Gastrocnemius medialis (tissue), 4 donors: ENCODE measurements around the gene PTPRF. TPM values are rescaled to one million over a fixed set of nuclear protein-coding genes. Genes with fewer than 3 reads are reported as not detected.

Experiments
- ATAC-seq, 2 donors: fragments of 150-250 bp; one replicate each; pipeline ENCODE4 v1.9.1; 2016
- DNase-seq, 2 donors: peaks; one replicate each; pipeline ENCODE4 v3.0.0-alpha.2; 2019
- H3K27ac ChIP-seq, 4 donors: fragments of 200-600 bp; sonication (generic); 1 replicate in 1 of 4; 2 replicates in 3 of 4; pipeline ENCODE4 v1.5.1; 2016 to 2018; ENCODE audit warnings: mild to moderate bottlenecking in 2 of 4, moderate library complexity in 1 of 4
- H3K27me3 ChIP-seq, 3 donors: fragments of 200-600 bp; sonication (generic) in 2 of 3; 1 replicate in 1 of 3; 2 replicates in 2 of 3; pipeline versions ENCODE4 v1.5.1 to v1.6.0; 2016 to 2019; ENCODE audit warnings: mild to moderate bottlenecking in 1 of 3, moderate library complexity in 1 of 3
- H3K36me3 ChIP-seq, 2 donors: fragments of 200-600 bp; sonication (generic) in 1 of 2; one replicate each; pipeline ENCODE4 v1.5.1; 2017 to 2018
- H3K4me1 ChIP-seq, 2 donors: fragments of 200-600 bp; sonication (generic) in 1 of 2; one replicate each; pipeline ENCODE4 v1.5.1; 2016 to 2017; ENCODE audit warnings: mild to moderate bottlenecking in 2 of 2
- H3K4me3 ChIP-seq, 4 donors: fragments of 200-600 bp; sonication (generic) in 3 of 4; 1 replicate in 1 of 4; 2 replicates in 3 of 4; pipeline ENCODE4 v1.5.1; 2016 to 2019; ENCODE audit warnings: mild to moderate bottlenecking in 2 of 4
- H3K9me3 ChIP-seq, 3 donors: fragments of 200-600 bp; sonication (generic) in 2 of 3; 1 replicate in 1 of 3; 2 replicates in 2 of 3; pipeline ENCODE4 v1.5.1; 2016 to 2019
- CTCF ChIP-seq, 5 experiments: fragments of 450-650 bp in 3 of 5; fragments of 200-600 bp in 2 of 5; sonication (generic) in 2 of 5; IDR thresholded peaks in 4 of 5; conservative IDR thresholded peaks in 1 of 5; 1 replicate in 4 of 5; 2 replicates in 1 of 5; pipeline ENCODE4 v1.5.1; 2016 to 2019; ENCODE audit warnings: antibody characterized with exemption in 5 of 5, mild to moderate bottlenecking in 3 of 5, moderate library complexity in 3 of 5
- POLR2A ChIP-seq, 2 donors: fragments of 450-650 bp; IDR thresholded peaks; one replicate each; pipeline ENCODE4 v1.6.1; 2017; ENCODE audit warnings: antibody characterized with exemption in 2 of 2, mild to moderate bottlenecking in 2 of 2, moderate library complexity in 2 of 2
- in situ Hi-C, 4 donors: fragments of 200-750 bp; cut with MboI; loops; one replicate each; pipeline versions ENCODE4 v1.15.0 to v1.8.0; 2017; ENCODE audit warnings: low sequenced_read_pairs in 4 of 4
- intact Hi-C: fragments of 100-400 bp; cut with DNase I; formaldehyde crosslinking; loops from one replicate; pipeline ENCODE4 v1.15.1; 2023; ENCODE audit warnings: low total_unique reads
- total RNA-seq, 4 donors: library from RNA; depleted of rRNA; stranded (reverse); fragments of >200 nt; gene quantifications; one replicate each; pipeline versions ENCODE4 v1.1.0 to v1.2.3, GENCODE V29; 2016

The PTPRF gene
- total RNA-seq, 4 donors from 2014 or later, result 1.8 to 2.6 (median 2.5) TPM

DNA sequence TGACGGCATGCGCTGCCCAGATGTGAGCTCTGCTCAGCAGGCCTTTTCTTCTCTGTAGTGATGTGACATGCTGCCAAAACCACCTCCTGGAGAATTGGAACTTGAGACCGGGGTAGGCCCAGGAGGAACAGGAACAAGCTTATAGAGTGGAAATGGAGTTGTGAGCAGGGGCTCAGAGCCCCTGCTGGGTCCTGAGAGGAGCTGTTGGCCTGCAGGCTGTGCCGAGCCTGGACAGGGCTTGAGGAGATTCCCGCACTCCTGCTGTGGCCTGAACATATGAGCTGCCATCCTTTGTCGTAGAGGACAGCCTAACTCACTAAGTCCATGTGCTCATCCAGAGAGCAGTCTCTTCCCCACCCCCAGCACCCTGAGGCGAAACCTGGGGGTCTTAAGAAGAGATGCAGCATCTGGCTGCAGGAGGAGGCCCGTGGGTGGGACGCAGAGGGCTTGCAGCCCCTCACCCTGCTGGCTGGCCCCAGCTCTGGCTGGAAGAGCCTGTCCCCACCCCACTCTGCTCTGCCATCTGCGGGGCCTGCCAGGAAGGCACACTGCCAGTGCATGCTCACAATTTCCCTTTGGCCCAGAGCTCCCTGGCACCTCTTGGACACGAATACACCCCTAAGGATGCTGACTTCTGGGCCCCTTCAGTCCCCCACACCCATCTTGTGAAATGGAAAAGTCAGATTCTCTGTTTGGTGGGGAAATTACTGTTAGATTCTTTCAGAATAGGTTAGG, 42.5 kb downstream of the PTPRF start:
- DNase-seq (no peak), ATAC-seq (no peak)
- no peaks in the 10 kb centered on the region for H3K4me1 ChIP-seq
- intact Hi-C loops (no loop called here), in situ Hi-C loops (no loop called here)
- H3K9me3 ChIP-seq, result no peaks in the 10 kb centered on the region
- H3K4me3 ChIP-seq, result no peak overlapping the region
- no peaks in the 10 kb centered on the region for H3K36me3 ChIP-seq
- H3K27me3 ChIP-seq, result no peaks in the 10 kb centered on the region
- H3K27ac ChIP-seq, result no peak overlapping the region
- TF ChIP-seq CTCF (IDR thresholded peaks at IDR 0.05 in 4 of 5, conservative IDR thresholded peaks at IDR 0.05 in 1 of 5), result no peak
- TF ChIP-seq POLR2A (IDR thresholded peaks at IDR 0.05), result no peak

DNA sequence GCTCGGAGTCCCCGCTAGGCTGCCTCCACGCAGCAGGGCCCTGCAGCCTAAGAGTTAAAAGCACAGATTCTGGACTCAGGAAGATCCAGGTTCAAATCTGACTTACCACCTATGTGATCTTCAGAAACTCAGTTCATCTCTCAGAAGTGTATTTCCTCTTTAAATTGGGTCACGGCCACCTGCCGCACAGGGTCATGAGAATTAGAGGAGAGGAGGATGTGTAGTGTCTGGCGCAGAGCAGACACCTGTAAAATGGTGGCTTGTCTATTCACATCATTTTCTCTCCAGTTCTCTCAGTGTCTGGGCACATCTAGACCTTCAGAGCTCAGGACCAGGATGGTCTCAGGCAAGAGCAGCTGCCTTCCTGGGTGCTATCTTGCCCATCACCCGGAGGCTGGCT, 45.8 kb downstream of the PTPRF start:
- Histone ChIP-seq H3K9me3 (no peaks in the 10 kb centered on the region), H3K36me3 (no peaks in the 10 kb centered on the region), H3K4me3 (no peak overlapping the region), H3K27me3 (no peaks in the 10 kb centered on the region), H3K27ac (no peak overlapping the region), H3K4me1 (no peaks in the 10 kb centered on the region)
- intact Hi-C loops (no loop called here), in situ Hi-C loops (no loop called here)
- DNase-seq (no peak), ATAC-seq (no peak)
- TF ChIP-seq CTCF (IDR thresholded peaks at IDR 0.05 in 4 of 5, conservative IDR thresholded peaks at IDR 0.05 in 1 of 5), result no peak
- TF ChIP-seq POLR2A (IDR thresholded peaks at IDR 0.05), result no peak

DNA sequence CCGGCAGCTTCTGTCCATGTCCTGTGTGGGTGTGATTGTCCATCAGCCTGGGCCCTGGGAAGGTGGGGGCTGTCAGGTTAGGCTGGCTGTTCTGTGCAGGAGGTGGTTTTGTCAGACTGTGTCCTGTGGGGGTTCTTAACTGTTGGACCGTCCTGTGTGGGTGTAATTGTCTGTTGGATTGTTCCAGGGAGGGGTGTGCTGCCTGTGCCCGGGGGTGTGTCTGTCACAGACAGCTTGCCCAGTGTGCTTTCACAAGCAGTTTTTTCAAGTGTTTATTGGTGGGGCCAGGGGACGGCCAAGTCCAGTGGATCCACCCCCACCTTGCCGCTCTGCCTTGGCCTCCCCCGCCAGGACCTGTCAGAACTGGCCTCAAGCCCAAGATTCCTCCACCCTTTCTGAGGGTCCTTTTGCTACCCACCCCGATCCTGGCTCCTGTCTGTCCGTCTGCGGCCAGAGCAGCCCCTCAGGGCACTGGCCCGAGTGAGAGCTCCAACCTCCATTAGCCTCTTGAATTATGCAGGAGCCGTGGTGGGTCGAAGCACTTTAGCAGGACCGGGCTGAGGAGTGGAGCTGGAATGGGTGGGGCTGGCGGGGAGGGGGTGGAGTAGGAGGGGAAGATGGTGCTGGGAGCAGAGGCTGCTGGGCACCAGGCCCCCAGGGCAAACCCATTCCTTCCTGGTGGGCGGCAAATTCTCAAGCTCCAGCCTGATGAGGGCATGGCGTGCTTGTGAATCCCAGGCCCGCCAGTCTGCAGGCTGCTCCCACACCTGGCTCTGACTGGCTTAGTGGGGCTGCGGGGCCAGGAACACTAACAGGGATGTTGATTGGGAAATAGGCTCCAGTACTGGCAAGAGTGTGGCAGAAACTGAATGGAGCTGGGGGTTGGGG, 47.2 kb downstream of the PTPRF start:
- no peaks in the 10 kb centered on the region for H3K4me1 ChIP-seq
- H3K9me3 ChIP-seq, result no peaks in the 10 kb centered on the region
- intact Hi-C loops (no loop called here), in situ Hi-C loops (no loop called here)
- H3K36me3 ChIP-seq, result no peaks in the 10 kb centered on the region
- H3K27me3 ChIP-seq, result no peaks in the 10 kb centered on the region
- TF ChIP-seq CTCF (IDR thresholded peaks at IDR 0.05 in 4 of 5, conservative IDR thresholded peaks at IDR 0.05 in 1 of 5) (no peak), POLR2A (IDR thresholded peaks at IDR 0.05) (no peak)
- H3K4me3 ChIP-seq, result no peak overlapping the region
- DNase-seq (no peak), ATAC-seq (no peak)
- H3K27ac ChIP-seq, result no peak overlapping the region

DNA sequence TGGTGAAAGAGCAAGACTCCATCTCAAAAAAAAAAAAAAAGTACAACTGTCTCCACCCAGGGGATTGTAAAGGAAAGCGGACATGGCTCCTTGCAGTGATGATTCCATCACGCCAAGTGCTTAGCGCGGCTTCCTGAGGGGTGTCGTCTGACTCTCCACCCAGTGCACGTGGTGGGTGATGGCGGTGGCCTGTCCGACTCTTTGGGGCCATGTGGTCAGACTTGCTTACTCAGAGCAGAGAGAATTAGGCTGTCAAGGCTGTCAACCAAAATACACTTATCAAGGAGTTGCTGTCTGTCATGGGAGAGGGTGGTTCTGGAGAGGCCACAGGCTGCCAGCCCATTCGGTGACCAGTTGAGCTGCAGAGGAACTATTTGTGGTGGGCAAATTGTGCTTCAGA, 49.4 kb downstream of the PTPRF start:
- no peaks in the 10 kb centered on the region for H3K4me1 ChIP-seq
- H3K4me3 ChIP-seq, result no peak overlapping the region
- intact Hi-C loops (no loop called here), in situ Hi-C loops (no loop called here)
- no peaks in the 10 kb centered on the region for H3K36me3 ChIP-seq
- no peaks in the 10 kb centered on the region for H3K9me3 ChIP-seq
- DNase-seq, result no peak
- no peak for ATAC-seq
- no peaks in the 10 kb centered on the region for H3K27me3 ChIP-seq
- TF ChIP-seq CTCF (IDR thresholded peaks at IDR 0.05 in 4 of 5, conservative IDR thresholded peaks at IDR 0.05 in 1 of 5) (no peak), POLR2A (IDR thresholded peaks at IDR 0.05) (no peak)
- no peak overlapping the region for H3K27ac ChIP-seq
